Measurements from ENCODE around the gene KLHL21.

DNA sequence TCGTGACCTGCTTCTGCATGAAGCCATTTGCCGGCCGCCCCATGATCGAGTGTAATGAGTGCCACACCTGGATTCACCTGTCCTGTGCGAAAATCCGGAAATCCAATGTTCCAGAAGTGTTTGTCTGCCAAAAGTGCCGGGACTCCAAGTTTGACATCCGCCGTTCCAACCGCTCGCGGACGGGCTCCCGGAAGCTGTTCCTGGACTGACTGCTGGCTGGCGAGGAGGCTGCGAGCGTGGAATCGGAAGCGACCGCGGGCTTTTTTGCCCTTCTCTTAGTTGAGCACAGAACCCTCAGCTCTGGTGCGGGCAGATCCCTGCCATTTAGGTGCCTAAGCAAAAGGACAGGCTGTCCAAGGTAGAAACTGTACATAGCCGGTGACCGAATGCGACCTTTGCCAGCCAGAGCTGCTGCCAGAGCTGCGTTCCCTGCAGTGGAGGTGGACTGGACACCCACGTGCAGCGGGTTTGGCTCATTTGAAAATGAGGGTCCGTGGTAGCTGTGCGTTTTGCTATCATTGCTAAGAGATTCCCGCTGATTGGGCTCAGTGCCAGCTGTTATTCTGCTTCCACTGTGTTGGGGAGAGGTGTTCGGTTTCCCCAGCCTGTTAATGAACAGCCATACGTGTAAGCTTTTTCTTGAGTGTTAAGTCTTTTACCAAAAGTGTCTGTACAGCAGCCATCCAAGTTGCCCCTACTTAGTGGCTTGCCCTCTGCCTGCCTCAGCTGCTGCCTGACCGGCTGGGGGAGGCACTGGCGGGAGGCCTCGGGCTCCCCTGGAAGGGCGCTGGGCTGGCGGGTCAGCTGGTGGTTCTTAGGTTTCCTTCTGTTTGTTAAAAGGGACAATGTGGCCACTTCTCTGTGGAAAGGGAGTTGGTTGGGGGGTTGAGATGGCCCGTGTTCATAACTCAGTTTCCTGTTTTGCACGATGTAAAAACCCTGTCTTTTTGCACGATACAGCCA, 19.0 kb upstream of the KLHL21 start:
- TF ChIP-seq CTCF (IDR thresholded peaks at IDR 0.05) (no peak), MYC (IDR thresholded peaks at IDR 0.05; ENCODE audit: borderline replicate concordance, low read length) (no peak), CHD2 (IDR thresholded peaks at IDR 0.05; ENCODE audit: low read length, partially characterized antibody) (no peak), EP300 (IDR thresholded peaks at IDR 0.05) (no peak), POLR2A (IDR thresholded peaks at IDR 0.05; ENCODE audit: low read length) (no peak), TP53 (CRISPR knock-in tag; IDR thresholded peaks at IDR 0.05) (no peak), JUN (IDR thresholded peaks at IDR 0.05) (no peak), NFE2L2 (conservative IDR thresholded peaks at IDR 0.05; ENCODE audit: low read length) (no peak), ESRRA (IDR thresholded peaks at IDR 0.05; ENCODE audit: borderline replicate concordance, low read length) (no peak), CEBPB (IDR thresholded peaks at IDR 0.05) (no peak), POLR2AphosphoS2 (conservative IDR thresholded peaks at IDR 0.05; ENCODE audit: low read length) (no peak), ZFP36 (IDR thresholded peaks at IDR 0.05; ENCODE audit: borderline replicate concordance, partially characterized antibody) (no peak), USF2 (IDR thresholded peaks at IDR 0.05) (no peak)
- TF ChIP-seq, protein P1, sequence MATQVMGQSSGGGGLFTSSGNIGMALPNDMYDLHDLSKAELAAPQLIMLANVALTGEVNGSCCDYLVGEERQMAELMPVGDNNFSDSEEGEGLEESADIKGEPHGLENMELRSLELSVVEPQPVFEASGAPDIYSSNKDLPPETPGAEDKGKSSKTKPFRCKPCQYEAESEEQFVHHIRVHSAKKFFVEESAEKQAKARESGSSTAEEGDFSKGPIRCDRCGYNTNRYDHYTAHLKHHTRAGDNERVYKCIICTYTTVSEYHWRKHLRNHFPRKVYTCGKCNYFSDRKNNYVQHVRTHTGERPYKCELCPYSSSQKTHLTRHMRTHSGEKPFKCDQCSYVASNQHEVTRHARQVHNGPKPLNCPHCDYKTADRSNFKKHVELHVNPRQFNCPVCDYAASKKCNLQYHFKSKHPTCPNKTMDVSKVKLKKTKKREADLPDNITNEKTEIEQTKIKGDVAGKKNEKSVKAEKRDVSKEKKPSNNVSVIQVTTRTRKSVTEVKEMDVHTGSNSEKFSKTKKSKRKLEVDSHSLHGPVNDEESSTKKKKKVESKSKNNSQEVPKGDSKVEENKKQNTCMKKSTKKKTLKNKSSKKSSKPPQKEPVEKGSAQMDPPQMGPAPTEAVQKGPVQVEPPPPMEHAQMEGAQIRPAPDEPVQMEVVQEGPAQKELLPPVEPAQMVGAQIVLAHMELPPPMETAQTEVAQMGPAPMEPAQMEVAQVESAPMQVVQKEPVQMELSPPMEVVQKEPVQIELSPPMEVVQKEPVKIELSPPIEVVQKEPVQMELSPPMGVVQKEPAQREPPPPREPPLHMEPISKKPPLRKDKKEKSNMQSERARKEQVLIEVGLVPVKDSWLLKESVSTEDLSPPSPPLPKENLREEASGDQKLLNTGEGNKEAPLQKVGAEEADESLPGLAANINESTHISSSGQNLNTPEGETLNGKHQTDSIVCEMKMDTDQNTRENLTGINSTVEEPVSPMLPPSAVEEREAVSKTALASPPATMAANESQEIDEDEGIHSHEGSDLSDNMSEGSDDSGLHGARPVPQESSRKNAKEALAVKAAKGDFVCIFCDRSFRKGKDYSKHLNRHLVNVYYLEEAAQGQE (IDR thresholded peaks at IDR 0.05), result no peak

Data from A549 (cell line).